H1 (cell line): ENCODE measurements around the gene TBX2.

ENCODE experiments used
- BCL11A ChIP-seq, 2 experiments: IDR thresholded peaks; one replicate each; pipeline ENCODE4 v1.6.1; 2011; ENCODE audit warnings: low read depth in 2 of 2, low read length in 2 of 2, mild to moderate bottlenecking in 2 of 2
- HDAC6 ChIP-seq: IDR thresholded peaks from one replicate; pipeline ENCODE4 v1.7.1; 2012; ENCODE audit warnings: low read depth, mild to moderate bottlenecking, inconsistent platforms, low read length, moderate library complexity
- JUND ChIP-seq: IDR thresholded peaks from 2 replicates; pipeline ENCODE4 v1.6.1; 2011; ENCODE audit warnings: mild to moderate bottlenecking, improper control_type of control experiment, low read length
- MAX ChIP-seq: IDR thresholded peaks from 2 replicates; pipeline ENCODE4 v1.6.1; 2012; ENCODE audit warnings: inconsistent platforms
- RXRA ChIP-seq: IDR thresholded peaks from 2 replicates; pipeline ENCODE4 v1.6.1; 2011; ENCODE audit warnings: low read depth, mild to moderate bottlenecking, low read length, moderate library complexity; ENCODE audit not compliant: insufficient read depth
- SIN3A ChIP-seq, 2 experiments: IDR thresholded peaks in 1 of 2; conservative IDR thresholded peaks in 1 of 2; 2 replicates each; pipeline ENCODE4 v1.6.1; 2011 to 2012; ENCODE audit warnings: low read length in 2 of 2, improper control_type of control experiment in 1 of 2, low read depth in 1 of 2, mild to moderate bottlenecking in 1 of 2
- TAF7 ChIP-seq: optimal IDR thresholded peaks from 2 replicates; pipeline ENCODE3; 2011; ENCODE audit warnings: low read depth, mild to moderate bottlenecking, inconsistent platforms, low read length, moderate library complexity, borderline replicate concordance
- TF ChIP-seq, protein P1 (sequence below), 3 experiments: IDR thresholded peaks; 1 replicate in 2 of 3; 2 replicates in 1 of 3; pipeline versions ENCODE4 v1.5.1 to v1.6.1; 2011; ENCODE audit warnings: low read length in 3 of 3, mild to moderate bottlenecking in 3 of 3, inconsistent platforms in 2 of 3, low read depth in 1 of 3, moderate library complexity in 1 of 3; ENCODE audit not compliant: insufficient read depth in 1 of 3; ENCODE audit errors: control extremely low read depth in 1 of 3

DNA sequence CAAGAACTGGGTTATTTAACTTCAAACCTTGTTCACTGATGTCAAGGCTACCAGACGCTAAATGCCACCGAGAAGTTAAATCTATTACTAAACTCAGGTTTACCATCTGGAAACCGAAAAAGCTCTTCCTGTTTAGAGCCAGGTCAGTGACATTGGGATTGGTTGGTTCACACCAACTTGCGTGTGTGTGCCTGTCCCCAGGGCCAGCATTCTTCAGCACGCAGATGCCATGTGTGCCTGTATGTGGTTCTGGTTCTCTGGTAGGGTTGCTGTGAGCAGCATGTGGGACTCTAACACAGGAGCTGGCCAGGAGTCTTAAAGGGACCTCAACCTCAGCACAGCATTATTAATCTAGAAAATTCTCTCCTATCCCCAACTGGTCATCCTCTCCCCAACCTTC lies 18.1 kb upstream of the TBX2 start:
- TF ChIP-seq HDAC6 (no peak), SIN3A (conservative IDR thresholded peaks at IDR 0.05 in 1 of 2, IDR thresholded peaks at IDR 0.05 in 1 of 2; ENCODE audit: low read depth in 1 of 2, low read length in 2 of 2) (no peak), TAF7 (no peak), JUND (no peak), MAX (no peak), RXRA (no peak), BCL11A (IDR thresholded peaks at IDR 0.05; ENCODE audit: low read depth in 2 of 2, low read length in 2 of 2) (no peak)
- TF ChIP-seq, protein P1, sequence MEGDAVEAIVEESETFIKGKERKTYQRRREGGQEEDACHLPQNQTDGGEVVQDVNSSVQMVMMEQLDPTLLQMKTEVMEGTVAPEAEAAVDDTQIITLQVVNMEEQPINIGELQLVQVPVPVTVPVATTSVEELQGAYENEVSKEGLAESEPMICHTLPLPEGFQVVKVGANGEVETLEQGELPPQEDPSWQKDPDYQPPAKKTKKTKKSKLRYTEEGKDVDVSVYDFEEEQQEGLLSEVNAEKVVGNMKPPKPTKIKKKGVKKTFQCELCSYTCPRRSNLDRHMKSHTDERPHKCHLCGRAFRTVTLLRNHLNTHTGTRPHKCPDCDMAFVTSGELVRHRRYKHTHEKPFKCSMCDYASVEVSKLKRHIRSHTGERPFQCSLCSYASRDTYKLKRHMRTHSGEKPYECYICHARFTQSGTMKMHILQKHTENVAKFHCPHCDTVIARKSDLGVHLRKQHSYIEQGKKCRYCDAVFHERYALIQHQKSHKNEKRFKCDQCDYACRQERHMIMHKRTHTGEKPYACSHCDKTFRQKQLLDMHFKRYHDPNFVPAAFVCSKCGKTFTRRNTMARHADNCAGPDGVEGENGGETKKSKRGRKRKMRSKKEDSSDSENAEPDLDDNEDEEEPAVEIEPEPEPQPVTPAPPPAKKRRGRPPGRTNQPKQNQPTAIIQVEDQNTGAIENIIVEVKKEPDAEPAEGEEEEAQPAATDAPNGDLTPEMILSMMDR (IDR thresholded peaks at IDR 0.05; ENCODE audit: control extremely low read depth in 1 of 3, insufficient read depth in 1 of 3, low read depth in 1 of 3, low read length in 3 of 3), result no peak
